Subcutaneous adipose tissue (tissue), 4 donors: ENCODE data around the gene DBN1. TPM values are rescaled to one million over a fixed set of nuclear protein-coding genes. Genes with fewer than 3 reads are reported as not detected.

ENCODE experiments used
- CTCF ChIP-seq: fragments of 450-650 bp; IDR thresholded peaks from one replicate; pipeline ENCODE4 v1.5.1; 2016; ENCODE audit warnings: low read depth, mild to moderate bottlenecking, control low read depth, antibody characterized with exemption, moderate library complexity
- total RNA-seq, 4 donors: library from RNA; depleted of rRNA; stranded (reverse); fragments of >200 nt; gene quantifications; one replicate each; pipeline ENCODE4 v1.1.0, GENCODE V29; 2016

The DBN1 gene
- total RNA-seq, 4 donors from 2014 or later, result 25.2 to 50.9 (median 37.6) TPM

- TF ChIP-seq CTCF, result no peak
These were observed 30.1 kb upstream of the DBN1 start for GRCh38 chr5:177503351-177504085.

- TF ChIP-seq CTCF, result no peak
These were observed 29.5 kb upstream of the DBN1 start for GRCh38 chr5:177502886-177503285.

- TF ChIP-seq CTCF, result no peak
These were observed 28.6 kb upstream of the DBN1 start for GRCh38 chr5:177501874-177502678.

- no peak for TF ChIP-seq CTCF
These were observed 27.5 kb upstream of the DBN1 start for GRCh38 chr5:177500685-177501522.

GRCh38 chr5:177499842-177500241, 26.4 kb upstream of the DBN1 start:
- no peak for TF ChIP-seq CTCF

- TF ChIP-seq CTCF, result no peak
These were observed 24.8 kb upstream of the DBN1 start for GRCh38 chr5:177498013-177498787.
